ENCODE results near the gene NPTXR. TPM values are rescaled to one million over a fixed set of nuclear protein-coding genes. Genes with fewer than 3 reads are reported as not detected.

NPTXR gene
- total RNA-seq, 6 experiments from 2014 or later, result 0.18 to 0.68 (median 0.28) TPM

DNA sequence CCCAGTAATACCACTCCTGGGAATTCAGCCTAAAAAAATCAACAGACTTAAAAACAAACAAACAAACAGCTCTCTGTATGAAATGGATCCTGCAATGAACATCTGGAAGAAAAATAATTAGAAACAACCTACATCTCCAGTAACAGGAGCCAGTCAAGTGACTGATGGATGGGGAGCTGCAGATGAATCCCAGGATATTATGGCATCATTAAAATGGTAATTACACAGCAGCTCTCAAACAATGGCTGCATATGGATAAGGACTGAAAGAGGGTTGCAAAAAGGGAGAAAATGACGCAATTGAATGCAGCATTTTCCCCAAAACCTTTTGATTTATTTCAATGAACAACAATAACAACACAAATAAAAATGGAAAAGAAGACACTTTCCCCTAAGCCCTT, 4.1 kb downstream of the NPTXR start:
- Histone ChIP-seq H3K4me3 (no peak overlapping the region), H3K4me1 (peaks cover 0 to 10% (median 0%) of the 10 kb centered on the region in 4 donors), H3K27ac (no peak overlapping the region), H3K9me3 (no peaks in the 10 kb centered on the region), H3K36me3 (no peaks in the 10 kb centered on the region), H3K27me3 (peaks cover 0 to 3% of the 10 kb centered on the region in 2 donors)
- WGBS (ENCODE audit: insufficient coverage, low coverage, low lambda C conversion rate, missing lambda C conversion rate), result 53% methylated on average over 1 of the region's 1 CpG
- ATAC-seq (no peak), DNase-seq (no peak)
- intact Hi-C loops (cut with DNase I), result no loop called here
- no peak for TF ChIP-seq POLR2A (IDR thresholded peaks at IDR 0.05)
- TF ChIP-seq, protein P1, sequence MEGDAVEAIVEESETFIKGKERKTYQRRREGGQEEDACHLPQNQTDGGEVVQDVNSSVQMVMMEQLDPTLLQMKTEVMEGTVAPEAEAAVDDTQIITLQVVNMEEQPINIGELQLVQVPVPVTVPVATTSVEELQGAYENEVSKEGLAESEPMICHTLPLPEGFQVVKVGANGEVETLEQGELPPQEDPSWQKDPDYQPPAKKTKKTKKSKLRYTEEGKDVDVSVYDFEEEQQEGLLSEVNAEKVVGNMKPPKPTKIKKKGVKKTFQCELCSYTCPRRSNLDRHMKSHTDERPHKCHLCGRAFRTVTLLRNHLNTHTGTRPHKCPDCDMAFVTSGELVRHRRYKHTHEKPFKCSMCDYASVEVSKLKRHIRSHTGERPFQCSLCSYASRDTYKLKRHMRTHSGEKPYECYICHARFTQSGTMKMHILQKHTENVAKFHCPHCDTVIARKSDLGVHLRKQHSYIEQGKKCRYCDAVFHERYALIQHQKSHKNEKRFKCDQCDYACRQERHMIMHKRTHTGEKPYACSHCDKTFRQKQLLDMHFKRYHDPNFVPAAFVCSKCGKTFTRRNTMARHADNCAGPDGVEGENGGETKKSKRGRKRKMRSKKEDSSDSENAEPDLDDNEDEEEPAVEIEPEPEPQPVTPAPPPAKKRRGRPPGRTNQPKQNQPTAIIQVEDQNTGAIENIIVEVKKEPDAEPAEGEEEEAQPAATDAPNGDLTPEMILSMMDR (IDR thresholded peaks at IDR 0.05), result no peak

DNA sequence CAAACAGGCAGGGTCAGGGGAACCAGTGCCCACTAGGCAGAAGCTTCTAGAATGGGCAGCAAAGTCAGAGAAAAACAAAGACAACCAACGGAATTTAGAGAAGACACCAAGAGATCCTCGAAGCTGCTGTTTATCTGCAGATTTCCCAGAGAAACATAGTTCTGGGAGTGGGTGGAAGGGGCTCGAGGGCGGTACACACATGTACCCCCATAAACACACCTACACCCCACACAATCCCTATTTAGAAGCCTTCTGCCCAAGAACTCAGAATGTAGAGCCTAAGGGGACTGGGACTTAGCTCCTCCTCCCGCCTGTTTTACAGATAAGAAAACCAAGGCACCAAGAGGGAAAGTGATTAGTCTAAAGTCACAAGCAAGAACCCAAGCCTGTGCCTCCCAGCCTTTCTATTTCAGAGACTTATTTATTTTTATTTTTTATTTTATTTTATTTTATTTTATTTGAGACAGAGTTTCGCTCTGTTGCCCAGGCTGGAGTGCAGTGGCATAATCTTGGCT, 6.4 kb downstream of the NPTXR start:
- DNase-seq (no peak), ATAC-seq (no peak)
- no peaks in the 10 kb centered on the region for H3K9me3 ChIP-seq
- TF ChIP-seq, protein P1 (IDR thresholded peaks at IDR 0.05), result no peak
- TF ChIP-seq POLR2A (IDR thresholded peaks at IDR 0.05), result no peak
- WGBS (ENCODE audit: insufficient coverage, low coverage, low lambda C conversion rate, missing lambda C conversion rate), result 60% methylated on average over 5 of the region's 6 CpGs
- no peaks in the 10 kb centered on the region for H3K4me1 ChIP-seq
- H3K4me3 ChIP-seq, result no peak overlapping the region
- H3K27ac ChIP-seq, result no peak overlapping the region
- H3K36me3 ChIP-seq, result no peaks in the 10 kb centered on the region
- peaks cover 0 to 3% of the 10 kb centered on the region in 2 donors for H3K27me3 ChIP-seq
- intact Hi-C loops (cut with DNase I), result no loop called here

- Histone ChIP-seq H3K9me3 (no peaks in the 10 kb centered on the region), H3K27me3 (no peaks in the 10 kb centered on the region), H3K27ac (no peak overlapping the region), H3K36me3 (no peaks in the 10 kb centered on the region), H3K4me1 (no peaks in the 10 kb centered on the region), H3K4me3 (no peak overlapping the region)
- no peak for TF ChIP-seq POLR2A (IDR thresholded peaks at IDR 0.05)
- TF ChIP-seq, protein P1 (IDR thresholded peaks at IDR 0.05), result no peak
- 48% methylated on average over 14 of the region's 19 CpGs for WGBS (ENCODE audit: insufficient coverage, low coverage, low lambda C conversion rate, missing lambda C conversion rate)
- ATAC-seq, result no peak
- no peak for DNase-seq
- intact Hi-C loops (cut with DNase I), result no loop called here
These were observed 7.9 kb downstream of the NPTXR start for GRCh38 chr22:38835888-38836301.

DNA sequence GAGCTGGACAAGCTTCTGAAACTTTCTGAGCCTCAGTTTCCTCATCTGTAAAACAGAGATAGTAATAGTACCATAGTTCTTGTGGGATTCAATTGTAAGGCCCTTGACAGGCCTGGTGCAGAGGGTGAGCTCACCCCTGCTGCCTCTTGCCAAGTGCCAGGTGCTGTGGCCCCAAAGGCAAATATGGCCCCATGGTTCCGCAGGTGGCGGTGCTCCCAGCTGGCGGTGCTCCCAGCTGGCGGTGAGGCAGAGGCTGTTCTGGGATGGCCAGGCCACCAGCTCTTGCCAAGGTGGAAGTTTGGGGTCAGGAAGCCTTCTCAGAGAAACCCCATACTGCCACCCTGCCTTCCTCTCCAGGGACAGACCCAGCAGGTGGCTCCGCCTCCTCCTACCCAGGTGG, 8.8 kb downstream of the NPTXR start:
- no peak for TF ChIP-seq POLR2A (IDR thresholded peaks at IDR 0.05)
- TF ChIP-seq, protein P1 (IDR thresholded peaks at IDR 0.05), result no peak
- H3K36me3 ChIP-seq, result no peaks in the 10 kb centered on the region
- H3K4me1 ChIP-seq, result no peaks in the 10 kb centered on the region
- no peaks in the 10 kb centered on the region for H3K27me3 ChIP-seq
- no peak overlapping the region for H3K4me3 ChIP-seq
- ATAC-seq (no peak), DNase-seq (no peak)
- intact Hi-C loops (cut with DNase I), result no loop called here
- no peak overlapping the region for H3K27ac ChIP-seq
- H3K9me3 ChIP-seq, result no peaks in the 10 kb centered on the region
- WGBS (ENCODE audit: insufficient coverage, low coverage, low lambda C conversion rate, missing lambda C conversion rate), result no CpG with 5 or more reads among the region's 5 CpGs

All from right lobe of liver (tissue), 6 donors.